OCI-LY1 (cell line): ENCODE measurements around the gene EPOP.

Experiments
- CTCF ChIP-seq: fragments of 200-600 bp; sonication (generic), shearing (Covaris generic); IDR thresholded peaks from 2 replicates; pipeline ENCODE4 v1.5.1; 2017; ENCODE audit warnings: mild to moderate bottlenecking, antibody characterized with exemption, low read length, moderate library complexity, mixed read lengths
- EZH2 ChIP-seq: fragments of 200-600 bp; sonication (generic), shearing (Covaris generic); IDR thresholded peaks from 2 replicates; pipeline ENCODE4 v1.8.0; 2017; ENCODE audit warnings: borderline replicate concordance, mixed run types, mild to moderate bottlenecking, antibody characterized with exemption, low read length, moderate library complexity, mixed read lengths

DNA sequence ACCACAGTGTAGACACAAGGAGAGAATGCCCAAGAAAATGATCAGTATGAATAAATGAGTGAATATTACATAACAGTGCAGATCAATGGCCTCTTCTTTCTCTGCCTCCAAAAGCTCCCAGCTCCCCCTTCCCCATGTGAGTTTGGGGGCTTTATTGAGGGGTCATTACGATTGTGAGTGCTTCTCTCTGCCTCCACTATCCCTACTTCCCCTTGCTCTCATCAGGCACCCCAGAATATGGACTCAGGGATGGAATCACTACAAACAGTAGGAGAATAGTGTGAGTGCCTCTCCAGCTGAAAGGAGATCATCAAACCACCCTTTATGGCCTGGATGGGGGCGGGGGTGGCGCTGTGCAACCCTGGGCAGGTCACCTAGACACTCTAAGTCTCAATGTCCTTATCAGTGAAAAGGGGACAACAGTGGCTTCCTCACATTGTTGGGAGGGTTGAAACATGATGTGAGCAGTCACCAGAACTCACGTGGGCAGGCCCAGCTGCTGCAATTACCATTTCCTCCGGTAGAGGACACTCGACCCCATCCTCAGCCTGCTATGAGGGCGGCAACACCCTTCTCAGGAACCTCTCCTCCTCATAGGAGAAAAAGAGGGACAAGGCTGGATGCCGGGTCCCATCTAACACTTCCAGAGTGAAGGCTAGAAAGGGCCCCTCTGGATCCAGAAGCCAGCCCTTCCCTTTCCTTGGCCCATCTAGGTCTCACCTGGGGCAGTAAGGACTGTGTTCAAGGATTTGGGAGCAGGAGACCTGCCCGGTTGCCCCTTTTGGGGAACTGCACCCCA lies 2.1 kb upstream of the EPOP start:
- TF ChIP-seq CTCF (peak; percentile 96), EZH2 (no peak)
